Left lung (tissue), 10 donors: Measurements from ENCODE around the gene NES. TPM values are rescaled to one million over a fixed set of nuclear protein-coding genes. Genes with fewer than 3 reads are reported as not detected.
A peak's percentile ranks its signal among the peaks of the same experiment; 100 is the strongest.

Experiments
- ATAC-seq: fragments of 200-7000 bp; cut with Tn5 transposase; one replicate; pipeline ENCODE4 v1.9.1; 2020; ENCODE audit warnings: moderate library complexity
- DNase-seq, 4 donors: peaks; one replicate each; pipeline ENCODE4 v3.0.0-alpha.2; 2013 to 2020
- H3K27ac ChIP-seq, 2 donors: fragments of 200-600 bp; sonication (generic) in 1 of 2; one replicate each; pipeline versions ENCODE4 v1.5.0 to v1.8.0; 2020 to 2021
- H3K27me3 ChIP-seq, 2 donors: fragments of 200-600 bp; sonication (generic) in 1 of 2; one replicate each; pipeline versions ENCODE4 v1.5.0 to v1.8.0; 2020 to 2021
- H3K36me3 ChIP-seq, 2 donors: fragments of 200-600 bp; sonication (generic) in 1 of 2; one replicate each; pipeline versions ENCODE4 v1.5.0 to v1.8.0; 2020 to 2021
- H3K4me1 ChIP-seq, 2 donors: fragments of 200-600 bp; one replicate each; pipeline ENCODE4 v1.8.0; 2021
- H3K4me3 ChIP-seq, 2 donors: fragments of 200-600 bp; sonication (generic) in 1 of 2; one replicate each; pipeline versions ENCODE4 v1.5.0 to v1.8.0; 2020 to 2021; ENCODE audit warnings: mild to moderate bottlenecking in 1 of 2
- H3K9me3 ChIP-seq, 2 donors: fragments of 200-600 bp; sonication (generic) in 1 of 2; one replicate each; pipeline versions ENCODE4 v1.5.0 to v1.8.0; 2020 to 2021
- intact Hi-C, 2 donors: fragments of 100-400 bp; cut with DNase I; formaldehyde crosslinking; loops; one replicate each; pipeline versions ENCODE4 v1.11.2 to v1.14.2; 2022
- polyA plus RNA-seq, 6 donors: library from polyadenylated mRNA; unstranded; fragments of 120-200 nt; gene quantifications; one replicate each; pipeline ENCODE4 v1.2.1, GENCODE V29; 2013; ENCODE audit not compliant: insufficient read length in 6 of 6
- total RNA-seq, 2 donors: library from RNA; stranded (reverse); fragmentation: NEBNext Ultra II Directional; extraction: Animal tissue kit (Norgen Biotek cat#: 25700); gene quantifications; one replicate each; pipeline ENCODE4 v1.2.1, GENCODE V29; 2021
- TF ChIP-seq, protein P1 (sequence below), 2 donors: fragments of 200-600 bp; sonication (generic) in 1 of 2; IDR thresholded peaks; one replicate each; pipeline versions ENCODE4 v1.5.0 to v1.8.0; 2021; ENCODE audit warnings: antibody characterized with exemption in 2 of 2
- donor health status: DM: no; HTN: yes; CAD: no.
- donor health status: DM: no; HTN: no; CAD: no.

NES gene
- total and polyA plus RNA-seq, 8 donors, result 54.9 to 84.0 (median 64.4) TPM

DNA sequence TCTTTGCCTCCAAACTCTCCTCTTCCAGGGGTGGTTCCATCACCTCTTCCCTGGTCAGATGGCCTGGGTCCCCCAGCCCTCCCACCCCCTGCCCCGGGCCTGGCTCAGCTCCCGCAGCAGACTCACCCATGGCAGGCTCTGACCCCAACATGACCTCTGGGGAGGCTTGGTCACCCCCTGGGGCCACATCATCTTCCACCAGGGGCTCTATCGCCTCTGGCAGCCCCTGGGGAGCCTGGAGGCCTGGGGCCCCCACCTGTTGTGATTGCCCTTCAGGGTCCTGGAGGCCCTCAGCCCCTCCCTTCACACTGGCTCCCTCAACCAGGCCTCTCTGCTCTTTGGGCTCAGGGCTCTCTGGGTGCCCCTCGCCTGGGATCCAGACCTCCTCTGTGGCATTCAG is 6.4 kb downstream of the NES start:
- TF ChIP-seq, protein P1, sequence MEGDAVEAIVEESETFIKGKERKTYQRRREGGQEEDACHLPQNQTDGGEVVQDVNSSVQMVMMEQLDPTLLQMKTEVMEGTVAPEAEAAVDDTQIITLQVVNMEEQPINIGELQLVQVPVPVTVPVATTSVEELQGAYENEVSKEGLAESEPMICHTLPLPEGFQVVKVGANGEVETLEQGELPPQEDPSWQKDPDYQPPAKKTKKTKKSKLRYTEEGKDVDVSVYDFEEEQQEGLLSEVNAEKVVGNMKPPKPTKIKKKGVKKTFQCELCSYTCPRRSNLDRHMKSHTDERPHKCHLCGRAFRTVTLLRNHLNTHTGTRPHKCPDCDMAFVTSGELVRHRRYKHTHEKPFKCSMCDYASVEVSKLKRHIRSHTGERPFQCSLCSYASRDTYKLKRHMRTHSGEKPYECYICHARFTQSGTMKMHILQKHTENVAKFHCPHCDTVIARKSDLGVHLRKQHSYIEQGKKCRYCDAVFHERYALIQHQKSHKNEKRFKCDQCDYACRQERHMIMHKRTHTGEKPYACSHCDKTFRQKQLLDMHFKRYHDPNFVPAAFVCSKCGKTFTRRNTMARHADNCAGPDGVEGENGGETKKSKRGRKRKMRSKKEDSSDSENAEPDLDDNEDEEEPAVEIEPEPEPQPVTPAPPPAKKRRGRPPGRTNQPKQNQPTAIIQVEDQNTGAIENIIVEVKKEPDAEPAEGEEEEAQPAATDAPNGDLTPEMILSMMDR (IDR thresholded peaks at IDR 0.05), result no peak
- peak overlapping the region; percentile 19 to 73 for H3K27ac ChIP-seq

DNA sequence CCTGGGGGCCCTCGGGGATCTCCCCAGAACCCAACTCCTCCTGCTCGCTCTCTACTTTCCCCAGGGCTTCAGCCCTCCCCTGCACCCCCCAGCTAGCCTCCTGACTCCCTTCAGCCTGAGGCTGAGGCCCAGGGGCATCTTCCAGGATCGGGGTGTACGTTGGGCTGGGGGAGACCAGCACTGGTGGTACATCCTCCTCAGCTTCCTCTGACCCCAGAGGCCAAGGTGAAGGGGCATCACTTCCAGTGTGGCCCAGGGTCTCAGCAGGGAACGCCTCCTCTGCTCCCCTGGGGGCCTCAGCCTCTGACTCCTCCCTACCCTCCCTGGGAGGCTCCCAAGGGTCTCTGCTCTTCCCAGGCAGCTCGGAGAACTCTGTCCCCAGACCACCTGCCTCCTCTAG is 6.8 kb downstream of the NES start:
- Histone ChIP-seq H3K4me3 (no peak overlapping the region), H3K4me1 (peaks cover 12 to 57% of the 10 kb centered on the region in 2 donors), H3K27ac (peak overlapping the region; percentile 19 to 73), H3K36me3 (no peaks in the 10 kb centered on the region), H3K9me3 (no peaks in the 10 kb centered on the region), H3K27me3 (peaks cover 0 to 29% of the 10 kb centered on the region in 2 donors)
- ATAC-seq, result no peak
- TF ChIP-seq, protein P1 (IDR thresholded peaks at IDR 0.05), result no peak
- peak in 1 of 4 donors; percentile 57 for DNase-seq
- intact Hi-C loops, result no loop called here

More for the DNA sequence above, 6.4 kb downstream of the NES start:
- H3K4me1 ChIP-seq, result peaks cover 9 to 53% of the 10 kb centered on the region in 2 donors
- H3K27me3 ChIP-seq, result peaks cover under 1 to 33% of the 10 kb centered on the region in 2 donors
- DNase-seq (peak in 1 of 4 donors; percentile 36), ATAC-seq (no peak)
- no peaks in the 10 kb centered on the region for H3K9me3 ChIP-seq
- no peak overlapping the region for H3K4me3 ChIP-seq
- H3K36me3 ChIP-seq, result no peaks in the 10 kb centered on the region
- intact Hi-C loops, result no loop called here

DNA sequence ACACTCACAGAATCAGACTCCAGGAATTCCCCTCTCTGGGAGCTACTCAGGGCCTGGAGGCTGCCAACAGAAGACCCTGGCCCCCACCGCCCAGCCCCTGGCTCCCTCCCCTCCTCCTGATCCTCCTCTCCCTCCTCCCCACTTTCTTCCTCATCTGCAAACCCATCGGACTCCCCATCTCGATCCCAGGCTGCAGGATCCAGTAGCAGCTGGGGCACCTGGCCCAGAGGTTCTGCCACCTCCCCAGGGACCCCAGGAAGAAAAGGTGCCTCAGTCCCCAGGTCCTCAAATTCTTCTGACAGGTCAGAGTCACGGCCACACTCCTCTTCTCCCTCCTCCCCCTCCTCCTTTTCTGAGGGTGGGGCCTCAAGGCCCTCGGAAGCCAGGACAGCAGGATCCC is 7.4 kb downstream of the NES start:
- Histone ChIP-seq H3K27ac (peak overlapping the region in 1 of 2 donors; percentile 73), H3K27me3 (peaks cover 0 to 23% of the 10 kb centered on the region in 2 donors), H3K4me3 (no peak overlapping the region), H3K9me3 (no peaks in the 10 kb centered on the region), H3K4me1 (peaks cover 15 to 60% of the 10 kb centered on the region in 2 donors), H3K36me3 (no peaks in the 10 kb centered on the region)
- DNase-seq (peak in 1 of 4 donors; percentile 28), ATAC-seq (no peak)
- intact Hi-C loops, result no loop called here
- TF ChIP-seq, protein P1 (IDR thresholded peaks at IDR 0.05), result no peak

DNA sequence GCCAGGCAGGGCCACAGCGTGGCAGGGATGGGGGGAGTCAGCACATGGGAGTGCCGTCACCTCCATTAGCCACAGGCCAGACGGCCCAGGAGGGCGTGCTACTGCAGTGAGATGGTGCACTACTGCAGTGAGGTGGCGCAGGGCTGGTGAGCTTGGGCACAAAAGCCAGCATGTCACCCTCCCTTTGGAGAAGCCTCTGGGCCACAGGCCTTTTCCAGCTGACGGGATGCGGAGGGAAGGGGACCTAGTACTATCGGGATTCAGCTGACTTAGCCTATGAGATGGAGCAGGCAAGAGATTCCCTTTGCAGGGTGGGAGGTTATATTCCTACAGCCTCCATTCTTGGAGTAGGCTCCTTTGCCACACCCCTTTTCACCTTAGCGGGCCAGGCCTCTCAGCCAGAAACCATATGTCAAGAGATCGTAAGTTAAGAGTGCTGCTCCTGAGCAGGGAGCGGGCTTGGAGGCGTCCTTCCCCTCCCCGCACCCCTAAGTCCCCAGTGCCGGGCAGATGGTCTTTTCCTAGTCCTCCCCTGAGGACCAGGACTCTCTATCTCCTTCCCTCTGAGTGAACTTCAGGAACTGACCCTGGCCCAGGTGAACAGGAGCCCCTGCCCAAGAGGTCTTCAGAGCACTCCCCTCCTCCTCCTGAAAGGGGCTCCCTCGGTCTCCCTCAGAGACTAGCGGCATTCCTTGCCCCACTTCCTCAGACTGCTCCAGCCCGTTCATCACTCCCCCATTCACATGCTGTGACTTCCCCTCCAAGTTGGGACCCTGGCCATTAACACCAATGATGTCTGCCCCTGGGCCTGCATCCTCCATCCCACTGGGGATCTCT is 8.2 kb downstream of the NES start:
- Histone ChIP-seq H3K4me1 (peaks cover 21 to 60% of the 10 kb centered on the region in 2 donors), H3K9me3 (no peaks in the 10 kb centered on the region), H3K4me3 (no peak overlapping the region), H3K27me3 (peaks cover 0 to 17% of the 10 kb centered on the region in 2 donors), H3K36me3 (no peaks in the 10 kb centered on the region), H3K27ac (peak overlapping the region in 1 of 2 donors; percentile 73)
- no peak for ATAC-seq
- DNase-seq, result peak in 1 of 4 donors; percentile 61
- TF ChIP-seq, protein P1 (IDR thresholded peaks at IDR 0.05), result no peak
- intact Hi-C loops, result no loop called here

DNA sequence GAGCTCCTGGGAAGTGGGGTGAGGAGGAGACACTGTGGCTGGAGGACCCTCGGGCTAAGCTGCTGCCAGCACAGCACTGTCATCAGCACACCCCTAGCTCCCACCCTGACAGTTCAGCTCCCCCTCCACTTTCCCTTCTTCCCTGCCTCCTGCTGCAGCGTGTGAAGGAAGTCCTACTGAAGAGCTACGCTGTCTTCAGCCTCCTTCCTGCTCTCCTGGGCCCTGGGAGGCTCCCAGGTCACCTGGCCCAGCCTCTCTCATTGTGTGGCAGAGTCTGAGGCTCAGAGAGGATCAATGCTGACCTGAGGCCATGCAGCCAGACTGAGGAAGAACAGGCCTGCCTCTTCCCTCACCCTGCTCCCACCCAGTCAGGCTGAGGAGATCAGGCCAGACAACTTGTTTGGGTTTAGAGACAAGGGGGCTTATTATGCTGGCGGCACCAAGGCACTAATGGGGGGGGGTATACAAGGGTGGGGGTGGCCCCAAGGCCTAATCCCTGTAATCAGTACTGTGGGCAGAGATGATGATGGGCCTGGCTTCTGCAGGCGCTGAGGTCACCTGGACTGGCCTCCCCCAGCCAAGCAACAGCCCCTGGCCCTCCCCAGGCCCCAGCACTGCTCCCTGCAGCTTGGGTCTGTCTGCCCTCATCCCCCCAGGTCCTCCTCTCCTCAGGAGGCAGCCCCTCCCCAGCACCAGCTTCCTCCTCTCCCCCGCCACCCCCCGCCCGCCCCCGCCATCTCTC is 9.1 kb downstream of the NES start:
- TF ChIP-seq, protein P1 (IDR thresholded peaks at IDR 0.05), result no peak
- H3K27me3 ChIP-seq, result peaks cover 0 to 17% of the 10 kb centered on the region in 2 donors

More for the DNA sequence above, 9.1 kb downstream of the NES start:
- H3K4me1 ChIP-seq, result peaks cover 25 to 62% of the 10 kb centered on the region in 2 donors
- no peak for ATAC-seq
- H3K27ac ChIP-seq, result peak overlapping the region; percentile 65 to 73
- H3K9me3 ChIP-seq, result no peaks in the 10 kb centered on the region
- H3K4me3 ChIP-seq, result no peak overlapping the region
- intact Hi-C loops, result no loop called here
- no peaks in the 10 kb centered on the region for H3K36me3 ChIP-seq
- DNase-seq, result peak in 1 of 4 donors; percentile 27
